Thyroid gland (tissue), 4 donors: Measurements from ENCODE around the gene DDIT3. TPM values are rescaled to one million over a fixed set of nuclear protein-coding genes. Genes with fewer than 3 reads are reported as not detected.

Experiments
- DNase-seq, 2 donors: peaks; one replicate each; pipeline ENCODE4 v3.0.0-alpha.2; 2019
- H3K27ac ChIP-seq, 3 donors: fragments of 200-600 bp; sonication (generic); 1 replicate in 2 of 3; 2 replicates in 1 of 3; pipeline ENCODE4 v1.5.1; 2016 to 2019; ENCODE audit warnings: mild to moderate bottlenecking in 1 of 3, moderate library complexity in 1 of 3
- H3K27me3 ChIP-seq: fragments of 200-600 bp; sonication (generic); one replicate; pipeline ENCODE4 v1.5.1; 2019
- H3K36me3 ChIP-seq, 2 donors: fragments of 200-600 bp; sonication (generic); one replicate each; pipeline ENCODE4 v1.5.1; 2016 to 2019
- H3K4me1 ChIP-seq, 2 donors: fragments of 200-600 bp; sonication (generic); one replicate each; pipeline ENCODE4 v1.5.1; 2017 to 2019
- H3K4me3 ChIP-seq, 3 donors: fragments of 200-600 bp; sonication (generic); replicated peaks in 1 of 3; 1 replicate in 2 of 3; 2 replicates in 1 of 3; pipeline ENCODE4 v1.5.1; 2016; ENCODE audit warnings: mild to moderate bottlenecking in 1 of 3
- H3K9me3 ChIP-seq: fragments of 200-600 bp; sonication (generic); one replicate; pipeline ENCODE4 v1.5.1; 2017
- CTCF ChIP-seq, 6 experiments: fragments of 200-600 bp in 3 of 6; fragments of 450-650 bp in 3 of 6; sonication (generic) in 3 of 6; IDR thresholded peaks; one replicate each; pipeline ENCODE4 v1.5.1; 2016 to 2019; ENCODE audit warnings: antibody characterized with exemption in 6 of 6, mild to moderate bottlenecking in 2 of 6, inconsistent platforms in 1 of 6, moderate library complexity in 1 of 6
- POLR2A ChIP-seq, 2 donors: fragments of 450-650 bp; IDR thresholded peaks; one replicate each; pipeline ENCODE4 v1.6.1; 2017; ENCODE audit warnings: antibody characterized with exemption in 2 of 2, mild to moderate bottlenecking in 2 of 2, moderate library complexity in 1 of 2
- WGBS, 2 donors: methylation state at CpG; one replicate each; pipeline ENCODE4 v1.1.5; 2017; 5-methylcytosine and 5-hydroxymethylcytosine counted together
- intact Hi-C: fragments of 100-400 bp; cut with DNase I; formaldehyde crosslinking; loops from one replicate; pipeline ENCODE4 v1.15.1; 2023
- total RNA-seq, 4 donors: library from RNA; depleted of rRNA; stranded (reverse); fragments of >200 nt; gene quantifications; one replicate each; pipeline ENCODE4 v1.2.3, GENCODE V29; 2016

Gene DDIT3
- total RNA-seq, 4 donors from 2014 or later, result 44.5 to 71.3 (median 53.8) TPM

- H3K36me3 ChIP-seq, result no peaks in the 10 kb centered on the region
- H3K4me1 ChIP-seq, result peaks cover 12 to 23% of the 10 kb centered on the region in 2 donors
- no peaks in the 10 kb centered on the region for H3K9me3 ChIP-seq
- DNase-seq, result no peak
- no peaks in the 10 kb centered on the region for H3K27me3 ChIP-seq
- TF ChIP-seq CTCF (IDR thresholded peaks at IDR 0.05) (no peak), POLR2A (IDR thresholded peaks at IDR 0.05) (no peak)
- 21 to 22% methylated on average over 9 of the region's 9 CpGs for WGBS, 2 donors
- peak overlapping the region in 1 of 3 donors; percentile 68 for H3K27ac ChIP-seq
- H3K4me3 ChIP-seq, result peak overlapping the region in 1 of 3 donors; percentile 66
- intact Hi-C loops, result loop anchor here (2.0 kb wide), 1 partner anchor 59 kb away; the partner anchor contains the start of gene MARS1
Measured at GRCh38 chr12:57547288-57548012, 27.1 kb upstream of the DDIT3 start.

GRCh38 chr12:57546438-57547287, 26.3 kb upstream of the DDIT3 start, which contains the start of gene DCTN2:
TSS of gene DCTN2 (minus strand) at chr12:57547192. CDS start at chr12:57547063, 129 bp downstream.
- no peaks in the 10 kb centered on the region for H3K9me3 ChIP-seq
- peak within 1 kb of the TSS in 2 of 3 donors; percentile 68 to 82 for H3K27ac ChIP-seq
- peaks cover 12 to 23% of the 10 kb centered on the region in 2 donors for H3K4me1 ChIP-seq

GRCh38 chr12:57545809-57546437, 25.6 kb upstream of the DDIT3 start:
- intact Hi-C loops, result loop anchor here (2.0 kb wide), 1 partner anchor 57 kb away; the partner anchor contains the start of gene MARS1
- no peaks in the 10 kb centered on the region for H3K36me3 ChIP-seq
- H3K9me3 ChIP-seq, result no peaks in the 10 kb centered on the region
- TF ChIP-seq CTCF (IDR thresholded peaks at IDR 0.05) (no peak), POLR2A (IDR thresholded peaks at IDR 0.05) (no peak)
- 73 to 74% methylated on average over 13 to 15 of the region's 15 CpGs for WGBS, 2 donors
- H3K27ac ChIP-seq, result peak overlapping the region in 2 of 3 donors; percentile 68 to 82
- peaks cover 12 to 23% of the 10 kb centered on the region in 2 donors for H3K4me1 ChIP-seq
- H3K4me3 ChIP-seq, result peak overlapping the region in 2 of 3 donors; percentile 59 to 66
- no peak for DNase-seq
- no peaks in the 10 kb centered on the region for H3K27me3 ChIP-seq

More at GRCh38 chr12:57546438-57547287, 26.3 kb upstream of the DDIT3 start, which contains the start of gene DCTN2:
- Histone ChIP-seq H3K27me3 (no peaks in the 10 kb centered on the region), H3K36me3 (no peaks in the 10 kb centered on the region), H3K4me3 (peak within 1 kb of the TSS; percentile 38 to 66 (median 59))
- peak; percentile 96 to 97 for DNase-seq
- intact Hi-C loops, result loop anchor here (2.0 kb wide), 1 partner anchor 58 kb away; the partner anchor contains the start of gene MARS1
- peak in 1 of 6 experiments; percentile 19 for TF ChIP-seq CTCF (IDR thresholded peaks at IDR 0.05)
- TF ChIP-seq POLR2A (IDR thresholded peaks at IDR 0.05), result peak in 1 of 2 donors; percentile 61
- WGBS, 2 donors, result 0 to 1% methylated on average over 24 to 47 of the region's 56 CpGs

GRCh38 chr12:57543581-57543980, 23.3 kb upstream of the DDIT3 start:
- Histone ChIP-seq H3K27me3 (no peaks in the 10 kb centered on the region), H3K4me3 (no peak overlapping the region), H3K9me3 (no peaks in the 10 kb centered on the region), H3K4me1 (peaks cover 9 to 15% of the 10 kb centered on the region in 2 donors), H3K27ac (no peak overlapping the region), H3K36me3 (peaks cover 2 to 3% of the 10 kb centered on the region in 2 donors)
- DNase-seq, result no peak
- no peak for TF ChIP-seq CTCF (IDR thresholded peaks at IDR 0.05)
- no peak for TF ChIP-seq POLR2A (IDR thresholded peaks at IDR 0.05)
- 81 to 95% methylated on average over 2 of the region's 2 CpGs for WGBS, 2 donors
- intact Hi-C loops, result no loop called here
